T-helper 1 cell treated with Interleukin-12 subunit alpha and Interleukin-12 subunit beta and Interleukin-4 antibody, amounts not matched to agents 30 ng/mL and 1 ng/mL, for 36 hours (primary cell): ENCODE measurements around the gene SSR4. TPM values are rescaled to one million over a fixed set of nuclear protein-coding genes. Genes with fewer than 3 reads are reported as not detected.

Experiments used
- intact Hi-C: fragments of 100-400 bp; cut with micrococcal nuclease; formaldehyde crosslinking; loops from one replicate; pipeline ENCODE4 v1.15.1; 2024
- total RNA-seq: library from RNA; stranded (reverse); gene quantifications from 2 replicates; pipeline ENCODE4 v1.2.3, GENCODE V29; 2022

Gene SSR4
- total RNA-seq, 1 donor from 2014 or later, result 286 TPM

DNA sequence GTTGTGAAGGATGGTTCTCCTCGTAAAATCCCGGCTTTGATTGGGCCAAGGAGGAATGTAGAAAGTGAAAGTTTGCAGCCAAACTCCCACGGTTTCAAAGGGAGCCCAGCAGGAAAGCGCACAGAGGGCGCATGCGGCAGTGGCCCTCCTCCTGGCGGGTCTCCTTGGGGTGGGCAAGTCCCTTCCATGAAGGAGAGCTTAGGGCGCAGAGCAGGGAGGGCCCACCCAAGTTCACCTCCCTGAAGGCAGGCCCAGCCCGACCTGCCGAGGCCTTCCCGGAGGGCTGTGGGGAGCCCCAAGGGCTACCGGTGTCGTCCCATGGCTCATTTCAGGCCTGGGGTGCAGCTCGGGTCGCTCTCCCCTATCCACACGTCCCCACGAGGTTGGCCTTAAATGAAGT lies 33.8 kb downstream of the SSR4 start:
- intact Hi-C loops, result no loop called here

DNA sequence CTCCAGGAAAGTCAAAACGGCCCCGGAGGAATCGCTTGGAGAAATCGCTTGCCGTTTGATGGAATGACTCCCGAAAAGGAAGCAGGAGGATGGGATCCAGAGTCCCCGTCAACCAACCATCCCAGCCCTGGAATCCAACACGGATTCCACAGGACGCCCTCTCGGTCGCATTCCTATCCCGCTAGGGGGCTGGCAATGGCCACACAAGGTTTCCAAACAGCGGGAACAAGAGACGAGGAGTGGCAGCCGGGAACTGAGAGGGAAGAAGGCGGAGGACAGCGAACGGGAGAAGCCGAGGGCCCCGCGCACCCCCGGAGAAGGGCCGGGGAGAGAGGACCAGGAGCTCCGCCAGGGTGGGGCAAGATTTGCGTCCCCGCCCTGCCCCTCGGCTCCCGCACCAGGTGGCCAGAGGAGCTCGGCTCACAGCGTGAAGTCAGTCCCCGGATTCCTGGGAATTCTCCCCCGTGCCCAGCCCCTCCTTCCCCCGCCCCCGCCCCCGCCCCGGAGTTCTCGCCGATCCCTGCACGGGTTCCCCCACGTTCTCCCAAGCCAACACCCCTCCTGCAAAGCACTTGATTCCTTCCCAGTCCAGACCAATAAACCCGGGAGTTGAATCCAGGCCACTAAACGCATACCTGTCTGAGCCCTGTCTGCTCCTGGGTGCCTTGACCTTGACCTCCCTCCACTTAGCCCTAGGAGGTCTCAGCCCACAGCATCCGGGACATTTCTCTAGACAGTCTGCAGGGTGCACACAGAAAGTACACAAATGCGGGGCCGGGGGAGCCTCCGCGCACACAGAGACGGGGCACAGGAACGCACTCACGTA lies 34.5 kb downstream of the SSR4 start:
- intact Hi-C loops, result no loop called here

DNA sequence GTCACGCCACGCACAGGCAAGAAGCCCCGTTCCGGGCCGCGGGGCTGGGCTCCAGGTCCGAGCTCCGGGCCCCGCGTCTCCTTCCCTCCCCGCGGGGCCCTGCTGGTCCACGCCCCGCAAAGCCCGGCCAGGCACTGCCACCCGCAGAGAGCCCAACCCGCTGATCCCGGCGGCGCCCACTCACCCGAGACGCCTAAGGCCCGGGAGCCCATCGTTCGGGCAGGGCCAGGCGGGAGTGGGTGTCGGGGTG lies 35.0 kb downstream of the SSR4 start:
- intact Hi-C loops, result no loop called here

DNA sequence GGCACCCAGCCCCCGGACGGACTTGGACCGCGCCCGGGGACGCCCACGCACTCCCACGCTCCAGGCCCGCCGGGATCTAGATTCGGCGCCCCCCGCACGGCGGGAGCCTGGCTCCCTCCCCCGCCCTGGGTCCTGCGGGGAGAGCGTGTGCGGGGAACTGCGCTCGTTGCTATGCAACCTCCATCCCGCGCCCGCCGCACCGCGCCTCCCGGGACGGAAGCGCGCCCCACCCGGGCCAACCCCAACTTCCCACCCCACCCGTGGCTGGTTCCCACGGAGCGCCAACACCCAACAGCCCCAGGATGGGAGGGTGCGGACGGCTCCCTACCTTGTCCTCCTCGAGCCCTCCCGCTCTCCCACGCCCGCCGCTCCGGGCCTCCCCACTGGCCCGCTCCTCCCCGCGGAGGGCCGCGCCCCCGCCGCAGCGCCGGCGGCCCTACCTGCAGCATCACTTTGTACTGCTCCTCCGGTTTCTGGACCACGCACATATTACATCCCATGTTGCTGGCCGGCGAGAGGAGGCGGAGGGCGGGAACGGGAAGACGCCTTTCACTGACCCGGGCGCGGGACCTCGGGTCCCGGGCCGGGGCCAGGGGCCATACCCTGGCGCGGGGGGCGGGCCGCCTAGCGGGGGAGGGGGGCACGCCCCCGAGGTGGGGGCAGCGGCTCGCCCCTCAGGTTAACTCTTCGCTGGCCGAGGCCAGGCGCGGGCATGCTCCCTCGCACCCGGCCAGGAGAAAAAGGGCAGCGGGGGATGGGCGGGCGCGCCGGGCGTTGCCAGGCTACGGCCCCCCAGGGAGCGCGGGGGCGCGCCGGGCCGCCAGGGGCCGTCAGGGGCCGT lies 35.6 kb downstream of the SSR4 start, which contains the start of gene PDZD4:
Gene PDZD4 (minus strand): TSS at position 746 of the 841 bp plus-strand sequence. CDS start 246 bp downstream, at position 500.
- intact Hi-C loops, result no loop called here

DNA sequence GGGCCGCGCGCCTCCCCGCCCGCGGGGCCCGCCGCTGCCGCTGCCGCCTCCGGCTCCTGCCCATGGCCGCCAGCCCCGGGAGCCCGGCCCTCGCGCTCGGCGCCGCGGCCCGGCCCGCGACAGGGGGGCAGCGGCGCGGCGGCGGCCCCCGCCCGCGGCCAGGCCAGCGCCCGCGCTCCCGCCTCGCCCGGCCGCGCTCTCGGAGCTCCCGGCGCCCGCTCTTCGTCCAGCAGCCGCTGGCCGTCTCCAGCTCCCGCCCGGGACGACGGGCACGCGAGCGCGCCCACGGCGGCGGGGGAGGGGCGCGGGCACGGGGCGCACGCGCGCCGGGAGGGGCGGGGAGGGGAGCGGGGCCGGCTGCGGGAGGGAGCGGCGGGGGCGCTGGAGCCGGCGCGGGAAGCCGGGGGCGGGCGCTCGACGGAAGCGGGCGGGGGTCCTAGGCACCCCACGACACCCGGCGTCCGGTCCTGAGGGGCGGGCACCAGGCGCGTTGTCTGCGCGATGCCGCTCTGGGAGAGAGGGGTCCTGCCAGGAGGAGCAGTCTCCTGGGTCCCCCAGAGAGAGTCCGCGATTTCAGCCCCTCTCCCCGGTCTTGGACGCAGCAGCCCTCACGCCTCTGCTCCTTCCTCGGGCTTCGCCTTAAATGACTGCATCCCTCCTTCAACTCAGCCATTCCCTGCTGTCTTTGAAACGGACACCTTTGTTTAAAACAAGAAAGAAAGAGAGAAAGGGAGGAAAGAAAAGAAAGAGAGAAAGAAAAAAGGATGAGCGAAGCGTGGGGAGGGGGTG lies 36.4 kb downstream of the SSR4 start:
- intact Hi-C loops, result no loop called here

DNA sequence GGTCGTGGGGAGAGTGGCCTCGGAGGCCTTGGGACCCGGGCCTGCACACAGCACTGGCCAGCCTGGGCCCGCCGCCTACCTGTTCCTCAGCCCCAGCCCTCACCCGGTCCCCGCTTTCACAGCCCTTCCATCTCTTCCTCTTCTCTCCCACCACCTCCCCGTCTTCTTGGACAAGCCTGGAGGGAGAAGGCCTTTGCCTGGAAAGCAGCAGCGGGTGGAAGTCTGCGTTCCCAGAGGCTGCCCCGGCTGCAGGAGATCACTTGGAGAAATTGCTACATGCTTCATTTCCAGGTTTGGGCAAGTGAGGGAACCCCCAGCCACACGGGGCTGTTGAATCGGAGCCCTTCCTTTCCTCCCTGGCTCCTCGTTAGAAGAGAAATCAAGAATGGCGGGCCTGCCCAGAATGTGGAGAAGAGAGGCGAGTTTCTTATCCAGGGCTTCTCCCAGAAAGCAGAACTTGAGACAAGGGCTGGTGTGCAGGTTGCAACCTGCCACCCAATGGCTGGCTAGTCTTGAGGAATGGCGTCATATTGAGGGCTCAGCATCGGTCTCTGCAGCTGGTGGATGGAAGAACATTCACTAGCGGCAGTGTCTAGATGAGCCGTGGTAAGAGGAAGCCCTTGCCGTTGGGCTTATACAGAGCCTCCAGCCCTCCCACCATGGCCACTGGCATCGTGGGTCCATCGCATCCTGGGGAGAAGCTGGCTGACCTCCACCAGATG lies 37.1 kb downstream of the SSR4 start:
- intact Hi-C loops, result no loop called here

DNA sequence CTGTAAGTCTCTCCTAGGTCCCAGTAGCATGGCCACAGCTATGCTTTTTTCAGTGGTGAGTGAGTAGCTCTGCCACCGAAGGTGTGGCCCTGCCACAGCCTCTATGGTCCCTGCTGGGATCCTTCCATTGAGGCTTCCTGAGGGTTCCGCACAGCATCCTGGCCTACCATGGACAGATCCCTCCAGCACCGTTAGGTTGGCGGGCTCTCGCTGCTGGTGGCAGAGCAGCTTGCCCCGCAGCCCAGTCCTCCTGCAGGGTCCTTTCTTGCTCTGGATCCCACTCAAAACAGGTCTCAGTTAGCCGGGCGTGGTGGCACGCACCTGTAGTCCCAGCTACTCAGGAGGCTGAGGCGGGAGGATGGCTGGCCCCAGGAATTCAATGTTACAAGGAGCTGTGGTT lies 38.3 kb downstream of the SSR4 start:
- intact Hi-C loops, result no loop called here

DNA sequence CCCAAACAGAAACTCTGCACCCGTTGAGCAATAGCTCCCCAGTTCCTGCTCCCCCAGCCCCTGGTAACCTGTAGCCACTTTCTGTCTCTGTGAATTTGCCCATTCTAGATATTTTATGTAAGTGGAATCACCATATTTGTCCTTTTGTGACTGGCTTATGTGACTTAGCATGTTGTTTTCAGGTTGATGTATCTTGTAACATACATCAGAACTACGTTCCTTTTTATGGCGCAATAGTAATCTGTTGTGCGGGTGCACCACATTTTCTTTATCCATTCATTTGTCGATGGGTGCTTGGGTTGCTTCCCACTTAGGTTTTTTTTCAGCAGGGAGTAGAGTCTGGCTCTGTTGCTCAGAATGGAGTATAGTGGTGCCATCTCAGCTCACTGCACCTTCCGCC lies 42.5 kb downstream of the SSR4 start:
- intact Hi-C loops, result no loop called here

DNA sequence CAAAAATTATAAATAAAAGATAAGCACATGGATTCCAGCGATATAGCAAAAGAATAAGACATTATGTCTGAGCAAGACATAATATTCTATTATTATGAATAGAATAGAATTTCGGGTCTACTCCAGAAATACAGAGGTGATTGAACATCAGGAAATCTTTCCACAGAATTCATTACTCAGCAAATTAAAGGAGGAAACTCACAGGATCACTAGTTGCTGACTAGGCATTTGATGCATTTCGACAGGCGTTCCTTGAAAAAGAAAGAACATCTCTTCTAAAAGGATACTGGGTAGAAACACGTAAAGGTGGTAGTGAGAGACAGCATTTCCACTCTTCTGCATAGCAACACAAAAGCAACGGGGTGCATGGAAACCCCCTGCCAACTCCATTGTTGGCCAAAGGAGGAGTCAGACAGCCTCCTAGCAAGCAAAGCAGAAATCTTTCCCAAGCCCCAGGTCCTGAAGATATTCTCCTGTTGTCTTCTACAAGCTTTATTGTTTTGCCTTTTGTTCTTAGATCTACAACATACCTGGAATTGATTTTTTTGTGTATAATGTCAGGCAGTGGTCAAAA lies 50.1 kb downstream of the SSR4 start:
- intact Hi-C loops, result no loop called here

DNA sequence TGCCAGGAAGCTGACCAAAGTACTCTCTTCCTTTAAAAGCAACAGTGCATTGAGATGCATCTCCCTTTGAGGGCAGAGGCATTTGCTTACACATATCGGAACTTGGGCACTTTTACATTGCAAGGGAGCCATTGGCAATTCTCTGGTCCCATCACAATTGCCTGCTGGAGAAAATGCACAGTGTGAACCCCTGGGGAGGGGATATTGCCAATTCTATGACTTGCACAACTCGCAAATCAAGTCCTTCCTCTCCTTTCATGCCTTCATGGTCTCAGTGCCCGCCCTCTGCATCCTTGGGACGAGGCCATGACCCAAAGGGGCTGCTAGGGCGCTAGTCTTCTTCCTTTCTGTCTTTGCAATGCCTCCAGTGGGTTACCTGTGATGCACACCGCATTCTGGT lies 50.7 kb downstream of the SSR4 start:
- intact Hi-C loops, result no loop called here

DNA sequence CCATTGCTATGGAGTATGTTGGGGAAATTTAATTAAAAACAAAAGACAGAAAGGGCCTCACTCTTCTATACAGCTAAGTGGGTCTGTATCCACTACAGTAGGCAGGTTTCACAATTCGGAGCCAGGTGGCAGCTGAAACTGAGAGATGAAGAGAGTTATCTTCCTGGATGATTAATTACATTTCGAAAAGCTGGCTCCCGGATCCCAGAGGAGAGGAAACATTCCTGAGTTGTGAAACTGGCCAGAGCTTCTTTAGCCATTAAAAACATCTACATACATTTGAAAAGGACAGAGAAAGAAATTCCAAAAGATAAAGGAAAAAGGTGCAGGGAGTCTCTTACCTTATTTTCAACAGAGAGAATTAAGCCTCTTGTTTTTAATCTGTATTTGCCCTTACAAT lies 51.4 kb downstream of the SSR4 start:
- intact Hi-C loops, result no loop called here

Other genes with a start within 250 kb of the SSR4 start
- gene CCNQ, start 195.5 kb upstream of the SSR4 start, total RNA-seq, result 22.7 and 23.3 TPM in 2 replicates
- gene DUSP9, start 147.5 kb upstream of the SSR4 start, total RNA-seq, result not detected in 2 replicates
- gene PNCK, start 120.9 kb upstream of the SSR4 start, total RNA-seq, result not detected in 2 replicates
- gene SLC6A8, start 106.7 kb upstream of the SSR4 start, total RNA-seq, result 2.3 and 3.1 TPM in 2 replicates
- 168 and 173 TPM in 2 replicates for gene BCAP31, start 70.3 kb upstream of the SSR4 start, total RNA-seq
- gene ABCD1, start 69.8 kb upstream of the SSR4 start, total RNA-seq, result 17.8 and 19.3 TPM in 2 replicates
- gene PLXNB3, start 30.4 kb upstream of the SSR4 start, total RNA-seq, result 0.34 and 0.80 TPM in 2 replicates
- not detected in 2 replicates for gene SRPK3, start 13.6 kb upstream of the SSR4 start, total RNA-seq
- 72.0 and 74.2 TPM in 2 replicates for gene IDH3G, start 293 bp upstream of the SSR4 start, total RNA-seq
- 0.39 and 0.66 TPM in 2 replicates for gene PDZD4, start 35.9 kb downstream of the SSR4 start, total RNA-seq
- gene L1CAM, start 91.5 kb downstream of the SSR4 start, total RNA-seq, result 8.0 and 9.7 TPM in 2 replicates
- gene AVPR2, start 110.0 kb downstream of the SSR4 start, total RNA-seq, result not detected in 2 replicates
- 281 and 285 TPM in 2 replicates for gene ARHGAP4, start 131.6 kb downstream of the SSR4 start, total RNA-seq
- 87.4 and 88.4 TPM in 2 replicates for gene NAA10, start 140.4 kb downstream of the SSR4 start, total RNA-seq
- gene RENBP, start 150.0 kb downstream of the SSR4 start, total RNA-seq, result 24.8 and 30.3 TPM in 2 replicates
- gene HCFC1, start 177.2 kb downstream of the SSR4 start, total RNA-seq, result 107 and 111 TPM in 2 replicates
- 5.2 and 5.8 TPM in 2 replicates for gene TMEM187, start 178.1 kb downstream of the SSR4 start, total RNA-seq
- gene IRAK1, start 225.2 kb downstream of the SSR4 start, total RNA-seq, result 131 and 144 TPM in 2 replicates